ENCODE data around the gene FDX2. TPM values are rescaled to one million over a fixed set of nuclear protein-coding genes. Genes with fewer than 3 reads are reported as not detected.
A peak's percentile ranks its signal among the peaks of the same experiment; 100 is the strongest.

Gene FDX2
- total and polyA plus RNA-seq, 2 of the 13 experiments (the other 11 are each of a cell fraction or from before 2014, with no cell fraction given): 21.0 to 24.7 TPM

GRCh38 chr19:10334588-10335351 lies 19.0 kb upstream of the FDX2 start (continued):
- no peak for TF ChIP-seq HMG20B (CRISPR knock-in tag; conservative IDR thresholded peaks at IDR 0.05)
- TF ChIP-seq ELF1 (CRISPR knock-in tag; IDR thresholded peaks at IDR 0.05): no peak
- TF ChIP-seq NFE2L1 (CRISPR knock-in tag; IDR thresholded peaks at IDR 0.05; ENCODE audit: borderline replicate concordance): no peak
- TF ChIP-seq, protein P1, sequence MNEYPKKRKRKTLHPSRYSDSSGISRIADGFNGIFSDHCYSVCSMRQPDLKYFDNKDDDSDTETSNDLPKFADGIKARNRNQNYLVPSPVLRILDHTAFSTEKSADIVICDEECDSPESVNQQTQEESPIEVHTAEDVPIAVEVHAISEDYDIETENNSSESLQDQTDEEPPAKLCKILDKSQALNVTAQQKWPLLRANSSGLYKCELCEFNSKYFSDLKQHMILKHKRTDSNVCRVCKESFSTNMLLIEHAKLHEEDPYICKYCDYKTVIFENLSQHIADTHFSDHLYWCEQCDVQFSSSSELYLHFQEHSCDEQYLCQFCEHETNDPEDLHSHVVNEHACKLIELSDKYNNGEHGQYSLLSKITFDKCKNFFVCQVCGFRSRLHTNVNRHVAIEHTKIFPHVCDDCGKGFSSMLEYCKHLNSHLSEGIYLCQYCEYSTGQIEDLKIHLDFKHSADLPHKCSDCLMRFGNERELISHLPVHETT (CRISPR knock-in tag; conservative IDR thresholded peaks at IDR 0.05): no peak; the same call in 1 of the 2 replicates
- peak; percentile 92 for TF ChIP-seq SIN3A (IDR thresholded peaks at IDR 0.05; ENCODE audit: borderline replicate concordance, low read depth, low read length)
- TF ChIP-seq ZKSCAN8 (CRISPR knock-in tag; IDR thresholded peaks at IDR 0.05; ENCODE audit: borderline replicate concordance): no peak
- TF ChIP-seq ZNF790 (CRISPR knock-in tag; IDR thresholded peaks at IDR 0.05; ENCODE audit: borderline replicate concordance): no peak
- TF ChIP-seq NCOR1 (IDR thresholded peaks at IDR 0.05; ENCODE audit: borderline replicate concordance, low read length): no peak
- TF ChIP-seq FIP1L1 (IDR thresholded peaks at IDR 0.05; ENCODE audit: borderline replicate concordance, insufficient read depth, low read depth, low read length): no peak
- no peak for TF ChIP-seq ZNF20 (CRISPR knock-in tag; IDR thresholded peaks at IDR 0.05)
- TF ChIP-seq PRPF4 (IDR thresholded peaks at IDR 0.05; ENCODE audit: low read depth, low read length, poor library complexity, severe bottlenecking): no peak
- TF ChIP-seq, protein P2, sequence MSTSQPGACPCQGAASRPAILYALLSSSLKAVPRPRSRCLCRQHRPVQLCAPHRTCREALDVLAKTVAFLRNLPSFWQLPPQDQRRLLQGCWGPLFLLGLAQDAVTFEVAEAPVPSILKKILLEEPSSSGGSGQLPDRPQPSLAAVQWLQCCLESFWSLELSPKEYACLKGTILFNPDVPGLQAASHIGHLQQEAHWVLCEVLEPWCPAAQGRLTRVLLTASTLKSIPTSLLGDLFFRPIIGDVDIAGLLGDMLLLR (CRISPR knock-in tag; IDR thresholded peaks at IDR 0.05): peak; percentile 61; the same call in 1 of the 2 replicates
- TF ChIP-seq BRD4 (CRISPR knock-in tag; IDR thresholded peaks at IDR 0.05): peak; percentile 43
- TF ChIP-seq ZNF484 (CRISPR knock-in tag; IDR thresholded peaks at IDR 0.05; ENCODE audit: borderline replicate concordance, low read depth): no peak
- no peak for TF ChIP-seq ZNF382 (CRISPR knock-in tag; IDR thresholded peaks at IDR 0.05; ENCODE audit: borderline replicate concordance)
- TF ChIP-seq, protein P3, sequence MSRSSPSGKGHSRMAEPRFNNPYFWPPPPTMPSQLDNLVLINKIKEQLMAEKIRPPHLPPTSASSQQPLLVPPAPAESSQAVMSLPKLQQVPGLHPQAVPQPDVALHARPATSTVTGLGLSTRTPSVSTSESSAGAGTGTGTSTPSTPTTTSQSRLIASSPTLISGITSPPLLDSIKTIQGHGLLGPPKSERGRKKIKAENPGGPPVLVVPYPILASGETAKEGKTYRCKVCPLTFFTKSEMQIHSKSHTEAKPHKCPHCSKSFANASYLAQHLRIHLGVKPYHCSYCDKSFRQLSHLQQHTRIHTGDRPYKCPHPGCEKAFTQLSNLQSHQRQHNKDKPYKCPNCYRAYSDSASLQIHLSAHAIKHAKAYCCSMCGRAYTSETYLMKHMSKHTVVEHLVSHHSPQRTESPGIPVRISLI (CRISPR knock-in tag; IDR thresholded peaks at IDR 0.05; ENCODE audit: borderline replicate concordance): no peak; the same call in 1 of the 2 replicates
- TF ChIP-seq CAMTA2 (CRISPR knock-in tag; IDR thresholded peaks at IDR 0.05; ENCODE audit: borderline replicate concordance): peak; percentile 89; the same call in 1 of the 2 replicates
- TF ChIP-seq ZNF552 (CRISPR knock-in tag; IDR thresholded peaks at IDR 0.05; ENCODE audit: borderline replicate concordance): no peak
- TF ChIP-seq, protein P4, sequence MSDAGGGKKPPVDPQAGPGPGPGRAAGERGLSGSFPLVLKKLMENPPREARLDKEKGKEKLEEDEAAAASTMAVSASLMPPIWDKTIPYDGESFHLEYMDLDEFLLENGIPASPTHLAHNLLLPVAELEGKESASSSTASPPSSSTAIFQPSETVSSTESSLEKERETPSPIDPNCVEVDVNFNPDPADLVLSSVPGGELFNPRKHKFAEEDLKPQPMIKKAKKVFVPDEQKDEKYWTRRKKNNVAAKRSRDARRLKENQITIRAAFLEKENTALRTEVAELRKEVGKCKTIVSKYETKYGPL (CRISPR knock-in tag; IDR thresholded peaks at IDR 0.05): no peak
- TF ChIP-seq SSRP1 (CRISPR knock-in tag; IDR thresholded peaks at IDR 0.05): no peak
- TF ChIP-seq ZSCAN20 (CRISPR knock-in tag; IDR thresholded peaks at IDR 0.05; ENCODE audit: borderline replicate concordance): no peak
- TF ChIP-seq, protein P5, sequence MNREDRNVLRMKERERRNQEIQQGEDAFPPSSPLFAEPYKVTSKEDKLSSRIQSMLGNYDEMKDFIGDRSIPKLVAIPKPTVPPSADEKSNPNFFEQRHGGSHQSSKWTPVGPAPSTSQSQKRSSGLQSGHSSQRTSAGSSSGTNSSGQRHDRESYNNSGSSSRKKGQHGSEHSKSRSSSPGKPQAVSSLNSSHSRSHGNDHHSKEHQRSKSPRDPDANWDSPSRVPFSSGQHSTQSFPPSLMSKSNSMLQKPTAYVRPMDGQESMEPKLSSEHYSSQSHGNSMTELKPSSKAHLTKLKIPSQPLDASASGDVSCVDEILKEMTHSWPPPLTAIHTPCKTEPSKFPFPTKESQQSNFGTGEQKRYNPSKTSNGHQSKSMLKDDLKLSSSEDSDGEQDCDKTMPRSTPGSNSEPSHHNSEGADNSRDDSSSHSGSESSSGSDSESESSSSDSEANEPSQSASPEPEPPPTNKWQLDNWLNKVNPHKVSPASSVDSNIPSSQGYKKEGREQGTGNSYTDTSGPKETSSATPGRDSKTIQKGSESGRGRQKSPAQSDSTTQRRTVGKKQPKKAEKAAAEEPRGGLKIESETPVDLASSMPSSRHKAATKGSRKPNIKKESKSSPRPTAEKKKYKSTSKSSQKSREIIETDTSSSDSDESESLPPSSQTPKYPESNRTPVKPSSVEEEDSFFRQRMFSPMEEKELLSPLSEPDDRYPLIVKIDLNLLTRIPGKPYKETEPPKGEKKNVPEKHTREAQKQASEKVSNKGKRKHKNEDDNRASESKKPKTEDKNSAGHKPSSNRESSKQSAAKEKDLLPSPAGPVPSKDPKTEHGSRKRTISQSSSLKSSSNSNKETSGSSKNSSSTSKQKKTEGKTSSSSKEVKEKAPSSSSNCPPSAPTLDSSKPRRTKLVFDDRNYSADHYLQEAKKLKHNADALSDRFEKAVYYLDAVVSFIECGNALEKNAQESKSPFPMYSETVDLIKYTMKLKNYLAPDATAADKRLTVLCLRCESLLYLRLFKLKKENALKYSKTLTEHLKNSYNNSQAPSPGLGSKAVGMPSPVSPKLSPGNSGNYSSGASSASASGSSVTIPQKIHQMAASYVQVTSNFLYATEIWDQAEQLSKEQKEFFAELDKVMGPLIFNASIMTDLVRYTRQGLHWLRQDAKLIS (CRISPR knock-in tag; IDR thresholded peaks at IDR 0.05): no peak
